ENCODE measurements around the gene OPRM1. TPM values are rescaled to one million over a fixed set of nuclear protein-coding genes. Genes with fewer than 3 reads are reported as not detected.

OPRM1 gene
- total RNA-seq, 3 donors from 2014 or later: 0.57 TPM; not detected in 2

DNA sequence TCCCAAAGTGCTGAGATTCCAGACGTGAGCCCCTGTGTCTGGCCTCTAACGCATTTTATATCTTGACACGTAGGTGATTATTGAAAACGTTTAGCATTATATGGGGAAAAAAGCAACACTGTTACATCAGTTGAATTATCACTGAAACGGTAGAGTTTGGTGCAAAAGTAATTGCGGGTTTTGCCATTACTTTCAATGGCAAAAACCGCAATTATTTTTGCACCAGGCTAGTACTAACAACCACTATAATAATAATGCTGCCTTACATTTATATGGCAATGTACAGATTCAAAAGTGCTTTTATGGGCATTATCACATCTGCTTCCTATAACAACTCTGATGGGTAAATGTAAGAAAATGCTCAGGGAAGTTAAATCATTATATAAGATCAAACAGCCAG lies 57.3 kb downstream of the OPRM1 start:
- Histone ChIP-seq H3K9me3 (no peaks in the 10 kb centered on the region), H3K4me1 (ENCODE audit: low read depth) (no peaks in the 10 kb centered on the region), H3K4me3 (no peak overlapping the region), H3K36me3 (ENCODE audit: low read depth) (no peaks in the 10 kb centered on the region)
- intact Hi-C loops (cut with DNase I, micrococcal nuclease): no loop called here
- no peak for ATAC-seq
- no peak for DNase-seq
- TF ChIP-seq, protein P1, sequence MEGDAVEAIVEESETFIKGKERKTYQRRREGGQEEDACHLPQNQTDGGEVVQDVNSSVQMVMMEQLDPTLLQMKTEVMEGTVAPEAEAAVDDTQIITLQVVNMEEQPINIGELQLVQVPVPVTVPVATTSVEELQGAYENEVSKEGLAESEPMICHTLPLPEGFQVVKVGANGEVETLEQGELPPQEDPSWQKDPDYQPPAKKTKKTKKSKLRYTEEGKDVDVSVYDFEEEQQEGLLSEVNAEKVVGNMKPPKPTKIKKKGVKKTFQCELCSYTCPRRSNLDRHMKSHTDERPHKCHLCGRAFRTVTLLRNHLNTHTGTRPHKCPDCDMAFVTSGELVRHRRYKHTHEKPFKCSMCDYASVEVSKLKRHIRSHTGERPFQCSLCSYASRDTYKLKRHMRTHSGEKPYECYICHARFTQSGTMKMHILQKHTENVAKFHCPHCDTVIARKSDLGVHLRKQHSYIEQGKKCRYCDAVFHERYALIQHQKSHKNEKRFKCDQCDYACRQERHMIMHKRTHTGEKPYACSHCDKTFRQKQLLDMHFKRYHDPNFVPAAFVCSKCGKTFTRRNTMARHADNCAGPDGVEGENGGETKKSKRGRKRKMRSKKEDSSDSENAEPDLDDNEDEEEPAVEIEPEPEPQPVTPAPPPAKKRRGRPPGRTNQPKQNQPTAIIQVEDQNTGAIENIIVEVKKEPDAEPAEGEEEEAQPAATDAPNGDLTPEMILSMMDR (IDR thresholded peaks at IDR 0.05): no peak

DNA sequence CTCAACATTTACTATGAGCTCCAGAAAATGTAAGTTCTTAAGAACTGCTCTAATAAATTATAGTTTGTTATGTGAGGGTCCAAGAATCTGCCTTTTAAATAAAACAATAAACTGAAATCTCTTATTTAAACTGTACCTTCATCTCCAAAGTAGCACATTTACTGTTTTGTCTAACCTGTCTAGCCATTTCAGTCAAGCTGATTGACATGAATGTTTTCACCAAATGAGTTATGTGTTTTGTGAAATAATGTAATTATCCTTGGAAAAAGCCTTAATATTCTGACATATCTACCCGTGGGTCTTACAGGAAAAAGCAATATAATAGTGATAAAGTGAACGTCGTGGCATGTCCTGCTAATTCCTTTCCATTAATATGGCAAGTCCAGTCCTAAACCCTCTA lies 57.8 kb downstream of the OPRM1 start:
- DNase-seq (no peak), ATAC-seq (no peak)
- TF ChIP-seq, protein P1 (IDR thresholded peaks at IDR 0.05): no peak
- H3K4me1 ChIP-seq (ENCODE audit: low read depth): no peaks in the 10 kb centered on the region
- H3K9me3 ChIP-seq: no peaks in the 10 kb centered on the region
- intact Hi-C loops (cut with DNase I, micrococcal nuclease): no loop called here
- no peak overlapping the region for H3K4me3 ChIP-seq
- no peaks in the 10 kb centered on the region for H3K36me3 ChIP-seq (ENCODE audit: low read depth)

DNA sequence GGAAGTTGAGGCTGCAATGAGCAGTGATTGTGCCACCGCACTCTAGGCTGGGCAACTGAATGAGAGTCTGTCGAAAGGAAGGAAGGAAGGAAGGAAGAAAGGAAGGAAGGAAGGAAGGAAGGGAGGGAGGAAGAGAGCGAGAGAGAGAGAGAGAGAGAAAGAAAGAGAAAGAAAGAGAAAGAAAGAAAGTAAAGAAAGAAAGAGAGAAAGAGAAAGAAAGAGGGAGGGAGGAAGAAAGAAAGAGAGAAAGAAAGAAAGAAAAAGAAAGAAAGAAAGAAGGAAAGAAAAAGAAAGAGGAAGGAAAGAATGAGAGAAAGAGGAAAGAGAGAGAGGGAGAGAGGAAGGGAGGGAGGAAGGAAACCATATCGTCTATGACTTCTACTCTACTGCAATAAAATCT lies 60.2 kb downstream of the OPRM1 start:
- no peaks in the 10 kb centered on the region for H3K4me1 ChIP-seq (ENCODE audit: low read depth)
- H3K36me3 ChIP-seq (ENCODE audit: low read depth): no peaks in the 10 kb centered on the region
- TF ChIP-seq, protein P1 (IDR thresholded peaks at IDR 0.05): no peak
- ATAC-seq (no peak), DNase-seq (no peak)
- intact Hi-C loops (cut with DNase I, micrococcal nuclease): no loop called here
- H3K9me3 ChIP-seq: no peaks in the 10 kb centered on the region
- no peak overlapping the region for H3K4me3 ChIP-seq

DNA sequence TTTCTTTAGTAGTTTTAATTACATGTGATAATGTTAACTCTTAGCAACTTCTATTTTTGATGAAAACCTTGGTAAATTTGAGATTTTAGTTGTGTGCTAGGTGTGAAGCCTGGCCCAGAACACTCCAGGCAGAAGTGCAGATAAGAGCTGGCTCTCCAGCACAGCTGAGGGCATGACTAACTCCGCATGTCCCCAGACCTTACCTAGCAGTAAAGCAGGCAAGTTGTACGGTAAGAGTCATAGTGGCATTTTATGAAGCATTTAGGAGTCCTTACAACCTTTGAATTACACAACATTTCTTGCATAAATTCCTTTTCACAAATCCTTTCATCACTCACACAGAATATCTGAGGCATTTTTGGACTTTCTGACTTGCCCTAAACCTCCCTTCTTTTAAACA lies 67.2 kb downstream of the OPRM1 start:
- TF ChIP-seq, protein P1 (IDR thresholded peaks at IDR 0.05): no peak
- H3K4me3 ChIP-seq: no peak overlapping the region
- no peaks in the 10 kb centered on the region for H3K9me3 ChIP-seq
- no peak for ATAC-seq
- no peak for DNase-seq
- no peaks in the 10 kb centered on the region for H3K36me3 ChIP-seq (ENCODE audit: low read depth)
- intact Hi-C loops (cut with DNase I, micrococcal nuclease): no loop called here
- H3K4me1 ChIP-seq (ENCODE audit: low read depth): no peaks in the 10 kb centered on the region

DNA sequence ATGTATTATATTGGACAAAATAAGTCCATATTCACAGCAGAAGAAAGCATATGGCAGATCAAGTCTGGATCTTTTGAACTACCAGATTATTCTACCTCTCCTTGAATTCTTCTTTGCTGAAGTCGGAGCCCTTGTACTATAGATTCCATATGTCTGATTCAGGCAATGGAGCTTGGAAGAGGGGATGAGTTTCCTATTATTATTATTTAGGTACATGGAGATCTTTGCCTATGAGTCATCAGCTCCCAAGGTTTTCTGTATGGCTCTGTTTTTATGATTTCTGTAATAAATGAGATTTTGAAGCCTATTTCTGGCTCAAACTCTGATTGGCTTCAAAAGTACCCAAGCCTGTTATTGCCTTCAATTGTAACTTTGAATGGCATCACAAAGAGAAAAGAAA lies 72.0 kb downstream of the OPRM1 start:
- ATAC-seq (no peak), DNase-seq (no peak)
- Histone ChIP-seq H3K4me3 (no peak overlapping the region), H3K4me1 (ENCODE audit: low read depth) (no peaks in the 10 kb centered on the region), H3K9me3 (no peaks in the 10 kb centered on the region), H3K36me3 (ENCODE audit: low read depth) (no peaks in the 10 kb centered on the region)
- TF ChIP-seq, protein P1 (IDR thresholded peaks at IDR 0.05): no peak
- intact Hi-C loops (cut with DNase I, micrococcal nuclease): no loop called here

DNA sequence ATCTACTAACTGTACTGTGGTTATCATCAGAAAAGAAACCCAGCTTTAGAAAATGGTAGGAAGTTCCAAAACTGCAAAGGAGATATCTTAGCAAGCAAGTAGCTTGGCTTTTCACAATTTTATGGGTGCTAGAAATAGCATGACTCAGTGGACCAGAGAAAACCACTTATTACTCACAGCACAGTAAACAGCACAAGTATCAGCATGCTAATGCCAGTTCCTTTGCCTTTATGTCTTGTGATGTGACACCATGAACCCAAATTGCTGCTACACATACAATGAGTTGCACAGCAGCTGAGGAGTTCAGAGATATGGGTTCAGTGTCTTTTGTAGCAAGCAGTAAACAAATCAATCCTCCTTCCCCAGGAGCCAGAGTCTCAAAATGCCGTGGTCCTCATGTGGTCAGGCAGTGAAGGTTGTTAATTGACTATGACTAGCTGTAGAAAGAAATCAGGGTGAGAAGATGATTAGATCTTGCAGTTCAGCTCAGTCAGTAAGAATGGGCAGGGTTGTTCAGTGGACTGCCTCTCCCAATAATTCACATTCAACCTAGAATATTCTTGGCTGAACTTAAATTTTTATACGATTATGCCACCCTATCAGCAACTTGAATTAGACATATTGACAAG lies 73.3 kb downstream of the OPRM1 start:
- Histone ChIP-seq H3K36me3 (ENCODE audit: low read depth) (no peaks in the 10 kb centered on the region), H3K4me3 (no peak overlapping the region), H3K9me3 (no peaks in the 10 kb centered on the region), H3K4me1 (ENCODE audit: low read depth) (no peaks in the 10 kb centered on the region)
- no peak for ATAC-seq
- TF ChIP-seq, protein P1 (IDR thresholded peaks at IDR 0.05): no peak
- DNase-seq: no peak
- intact Hi-C loops (cut with DNase I, micrococcal nuclease): no loop called here
